Measurements from ENCODE around the gene NAA80. TPM values are rescaled to one million over a fixed set of nuclear protein-coding genes. Genes with fewer than 3 reads are reported as not detected.

The NAA80 gene
- polyA plus RNA-seq, 1 of the 3 experiments (the other 2 are of a cell fraction), result 10.5 TPM

- 88% methylated on average over 1 of the region's 1 CpG for WGBS (ENCODE audit: low lambda C conversion rate)
- Histone ChIP-seq H4K20me1 (ENCODE audit: insufficient read depth) (no peaks in the 10 kb centered on the region), H3K4me1 (ENCODE audit: control insufficient read depth in 1 of 2, insufficient read depth in 2 of 2, low read depth in 1 of 2, low read length in 1 of 2) (peaks cover 0 to 8% of the 10 kb centered on the region in 2 experiments; a peak in 1 of 4 replicates), H3K4me2 (no peak overlapping the region), H3K27me3 (ENCODE audit: insufficient read depth) (no peaks in the 10 kb centered on the region), H3F3A (replicated peaks; ENCODE audit: insufficient read depth) (peaks cover 3% of the 10 kb centered on the region), H3K27ac (ENCODE audit: low read depth in 2 of 2, low read length in 1 of 2) (no peak overlapping the region), H3K9me3 (no peaks in the 10 kb centered on the region), H3K9me2 (no peaks in the 10 kb centered on the region), H3K4me3 (ENCODE audit: low read depth in 2 of 2, low read length in 1 of 2) (no peak overlapping the region), H3K9ac (no peak overlapping the region), H3K79me2 (ENCODE audit: insufficient read depth) (peaks cover 20% of the 10 kb centered on the region), H2AFZ (ENCODE audit: low read depth) (no peak overlapping the region), H3K36me3 (replicated peaks in 1 of 2; ENCODE audit: control insufficient read depth in 1 of 2, insufficient read depth in 2 of 2, low read length in 1 of 2) (peaks cover 3 to 29% of the 10 kb centered on the region in 2 experiments)
- no peak for DNase-seq
- ChIA-PET CTCF (interaction anchor here (0.8 to 2.6 kb wide), 5 partner anchors 12 to 40 kb away, joined by 3 to 11 read pairs (median 4); no protein-coding TSS in a partner anchor), POLR2A (no interaction called here)
- TF ChIP-seq TEAD4 (IDR thresholded peaks at IDR 0.05; ENCODE audit: borderline replicate concordance, insufficient read depth), result no peak
- no peak for TF ChIP-seq FOXJ3 (CRISPR knock-in tag; IDR thresholded peaks at IDR 0.05)
- no peak for TF ChIP-seq MEF2A (IDR thresholded peaks at IDR 0.05; ENCODE audit: borderline replicate concordance, low read depth)
- TF ChIP-seq FOXM1 (IDR thresholded peaks at IDR 0.05; ENCODE audit: low read depth), result no peak
- TF ChIP-seq CHD2 (IDR thresholded peaks at IDR 0.05; ENCODE audit: low read length, partially characterized antibody), result no peak
- no peak for TF ChIP-seq USF1 (IDR thresholded peaks at IDR 0.05; ENCODE audit: borderline replicate concordance, low read depth)
- TF ChIP-seq, protein P1, sequence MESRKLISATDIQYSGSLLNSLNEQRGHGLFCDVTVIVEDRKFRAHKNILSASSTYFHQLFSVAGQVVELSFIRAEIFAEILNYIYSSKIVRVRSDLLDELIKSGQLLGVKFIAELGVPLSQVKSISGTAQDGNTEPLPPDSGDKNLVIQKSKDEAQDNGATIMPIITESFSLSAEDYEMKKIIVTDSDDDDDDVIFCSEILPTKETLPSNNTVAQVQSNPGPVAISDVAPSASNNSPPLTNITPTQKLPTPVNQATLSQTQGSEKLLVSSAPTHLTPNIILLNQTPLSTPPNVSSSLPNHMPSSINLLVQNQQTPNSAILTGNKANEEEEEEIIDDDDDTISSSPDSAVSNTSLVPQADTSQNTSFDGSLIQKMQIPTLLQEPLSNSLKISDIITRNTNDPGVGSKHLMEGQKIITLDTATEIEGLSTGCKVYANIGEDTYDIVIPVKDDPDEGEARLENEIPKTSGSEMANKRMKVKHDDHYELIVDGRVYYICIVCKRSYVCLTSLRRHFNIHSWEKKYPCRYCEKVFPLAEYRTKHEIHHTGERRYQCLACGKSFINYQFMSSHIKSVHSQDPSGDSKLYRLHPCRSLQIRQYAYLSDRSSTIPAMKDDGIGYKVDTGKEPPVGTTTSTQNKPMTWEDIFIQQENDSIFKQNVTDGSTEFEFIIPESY (IDR thresholded peaks at IDR 0.05; ENCODE audit: borderline replicate concordance, low read depth), result no peak
- no peak for TF ChIP-seq SMC3 (IDR thresholded peaks at IDR 0.05; ENCODE audit: low read depth, low read length)
- TF ChIP-seq TAF1 (IDR thresholded peaks at IDR 0.05; ENCODE audit: borderline replicate concordance, low read depth, low read length), result no peak
- no peak for TF ChIP-seq GABPA (IDR thresholded peaks at IDR 0.05; ENCODE audit: low read depth)
Measured at GRCh38 chr3:50287262-50287661, 11.9 kb downstream of the NAA80 start.

- peaks cover 0 to 6% of the 10 kb centered on the region in 2 experiments; a peak in 1 of 4 replicates for H3K4me1 ChIP-seq (ENCODE audit: control insufficient read depth in 1 of 2, insufficient read depth in 2 of 2, low read depth in 1 of 2, low read length in 1 of 2)
- 94% methylated on average over 18 of the region's 28 CpGs for WGBS (ENCODE audit: low lambda C conversion rate)
- TF ChIP-seq USF1 (IDR thresholded peaks at IDR 0.05; ENCODE audit: borderline replicate concordance, low read depth) (no peak), MEF2A (IDR thresholded peaks at IDR 0.05; ENCODE audit: borderline replicate concordance, low read depth) (no peak), TAF1 (IDR thresholded peaks at IDR 0.05; ENCODE audit: borderline replicate concordance, low read depth, low read length) (no peak), FOXM1 (IDR thresholded peaks at IDR 0.05; ENCODE audit: low read depth) (no peak), NFIC (IDR thresholded peaks at IDR 0.05; ENCODE audit: borderline replicate concordance) (no peak), RAD21 (IDR thresholded peaks at IDR 0.05; ENCODE audit: low read length) (no peak), RCOR1 (IDR thresholded peaks at IDR 0.05; ENCODE audit: low read length) (no peak), MXI1 (IDR thresholded peaks at IDR 0.05; ENCODE audit: low read depth, low read length) (no peak), GABPA (IDR thresholded peaks at IDR 0.05; ENCODE audit: low read depth) (no peak), FOSL2 (IDR thresholded peaks at IDR 0.05; ENCODE audit: borderline replicate concordance, low read depth) (no peak), EP300 (IDR thresholded peaks at IDR 0.05; ENCODE audit: borderline replicate concordance in 1 of 2, low read depth in 1 of 2, low read length in 1 of 2) (no peak), POLR2AphosphoS5 (IDR thresholded peaks at IDR 0.05; ENCODE audit: low read depth, low read length) (no peak)
- TF ChIP-seq, protein P2, sequence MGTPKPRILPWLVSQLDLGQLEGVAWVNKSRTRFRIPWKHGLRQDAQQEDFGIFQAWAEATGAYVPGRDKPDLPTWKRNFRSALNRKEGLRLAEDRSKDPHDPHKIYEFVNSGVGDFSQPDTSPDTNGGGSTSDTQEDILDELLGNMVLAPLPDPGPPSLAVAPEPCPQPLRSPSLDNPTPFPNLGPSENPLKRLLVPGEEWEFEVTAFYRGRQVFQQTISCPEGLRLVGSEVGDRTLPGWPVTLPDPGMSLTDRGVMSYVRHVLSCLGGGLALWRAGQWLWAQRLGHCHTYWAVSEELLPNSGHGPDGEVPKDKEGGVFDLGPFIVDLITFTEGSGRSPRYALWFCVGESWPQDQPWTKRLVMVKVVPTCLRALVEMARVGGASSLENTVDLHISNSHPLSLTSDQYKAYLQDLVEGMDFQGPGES (IDR thresholded peaks at IDR 0.05; ENCODE audit: low read depth, low read length), result no peak
- CTCF ChIA-PET, result interaction anchor here (1.3 to 2.6 kb wide), 3 partner anchors 12 to 40 kb away, joined by 3 to 11 read pairs (median 4); no protein-coding TSS in a partner anchor
- H3F3A ChIP-seq (replicated peaks; ENCODE audit: insufficient read depth), result peaks cover 3% of the 10 kb centered on the region
- H4K20me1 ChIP-seq (ENCODE audit: insufficient read depth), result no peaks in the 10 kb centered on the region
- H3K27me3 ChIP-seq (ENCODE audit: insufficient read depth), result no peaks in the 10 kb centered on the region
- no peak overlapping the region for H3K4me2 ChIP-seq
- no peak overlapping the region for H3K9ac ChIP-seq
- no peak for DNase-seq
- H3K9me2 ChIP-seq, result no peaks in the 10 kb centered on the region
- H3K9me3 ChIP-seq, result no peaks in the 10 kb centered on the region
- peaks cover 14% of the 10 kb centered on the region for H3K79me2 ChIP-seq (ENCODE audit: insufficient read depth)
- no peak overlapping the region for H2AFZ ChIP-seq (ENCODE audit: low read depth)
- POLR2A ChIA-PET, result no interaction called here
- H3K27ac ChIP-seq (ENCODE audit: low read depth in 2 of 2, low read length in 1 of 2), result no peak overlapping the region
- H3K36me3 ChIP-seq (replicated peaks in 1 of 2; ENCODE audit: control insufficient read depth in 1 of 2, insufficient read depth in 2 of 2, low read length in 1 of 2), result peaks cover 3 to 29% of the 10 kb centered on the region in 2 experiments
- no peak overlapping the region for H3K4me3 ChIP-seq (ENCODE audit: low read depth in 2 of 2, low read length in 1 of 2)
Measured at GRCh38 chr3:50286322-50287227, 12.6 kb downstream of the NAA80 start.

Measured in SK-N-SH (cell line).